GM18870 (cell line): Measurements from ENCODE around the gene ALPP.
"Not testable (repeated sequence)": the region's sequence is repeated elsewhere in the genome, so short reads cannot be mapped to it uniquely, and the experiment has no call there.

Experiments used
- ATAC-seq: cut with Tn5 transposase; IDR thresholded peaks from one replicate; pipeline ENCODE4 v1.9.1; 2021; ENCODE audit warnings: moderate library complexity; ENCODE audit not compliant: unreplicated experiment

The ALPP gene

DNA sequence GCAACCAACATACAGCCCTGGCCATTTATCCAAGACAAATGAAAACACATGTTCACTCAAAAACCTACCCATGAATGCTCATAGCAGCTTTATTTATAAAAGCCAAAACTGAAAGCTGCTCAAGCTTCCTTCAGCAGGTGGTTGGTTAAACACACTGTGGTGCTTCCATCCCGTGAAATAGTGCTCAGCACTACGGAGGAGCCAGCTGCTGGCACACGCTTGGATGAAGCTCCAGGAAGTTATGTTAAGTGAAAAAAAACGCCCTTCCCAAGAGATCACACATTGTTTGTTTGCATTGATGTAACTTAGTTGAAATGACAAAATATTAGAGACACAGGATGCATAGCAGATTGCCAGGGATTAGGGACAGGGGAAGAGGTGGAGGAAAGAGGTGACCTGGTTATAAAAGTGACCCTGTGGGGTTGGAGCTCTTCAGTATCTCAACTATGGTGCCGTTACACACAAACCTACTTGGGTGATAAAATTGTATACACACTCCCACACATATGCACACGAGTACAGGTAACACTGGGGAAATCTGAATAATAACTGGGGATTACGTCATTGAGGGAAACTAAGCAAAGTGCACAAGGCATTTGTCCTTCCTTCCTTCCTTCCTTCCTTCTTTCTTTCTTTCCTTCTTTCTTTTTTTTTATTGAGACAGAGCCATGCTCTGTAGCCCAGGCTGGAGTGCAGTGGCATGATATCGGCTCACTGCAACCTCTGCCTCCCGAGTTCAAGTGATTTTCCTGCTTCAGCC is 21.9 kb downstream of the ALPP start:
- ATAC-seq = no peak

DNA sequence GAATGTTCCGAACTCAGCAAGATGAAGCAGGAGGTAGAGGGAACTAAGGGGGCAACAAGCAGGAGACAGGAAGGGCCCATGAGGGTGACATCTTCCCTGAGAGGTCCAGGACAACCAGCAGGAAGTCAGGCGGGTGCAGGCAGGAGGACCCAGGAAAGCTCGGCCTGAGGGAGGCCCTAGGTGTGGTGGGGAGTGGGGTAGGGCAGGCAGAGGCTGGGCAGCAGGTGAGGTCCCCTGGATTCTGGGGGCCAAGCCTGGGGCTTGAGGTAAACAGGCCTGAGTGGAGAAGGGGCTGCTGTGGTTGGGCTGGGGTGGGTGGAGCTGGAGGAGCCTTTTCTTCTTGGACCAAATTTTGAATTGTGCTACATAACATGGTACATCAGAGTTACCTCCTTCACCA is 24.0 kb downstream of the ALPP start:
- no peak for ATAC-seq

DNA sequence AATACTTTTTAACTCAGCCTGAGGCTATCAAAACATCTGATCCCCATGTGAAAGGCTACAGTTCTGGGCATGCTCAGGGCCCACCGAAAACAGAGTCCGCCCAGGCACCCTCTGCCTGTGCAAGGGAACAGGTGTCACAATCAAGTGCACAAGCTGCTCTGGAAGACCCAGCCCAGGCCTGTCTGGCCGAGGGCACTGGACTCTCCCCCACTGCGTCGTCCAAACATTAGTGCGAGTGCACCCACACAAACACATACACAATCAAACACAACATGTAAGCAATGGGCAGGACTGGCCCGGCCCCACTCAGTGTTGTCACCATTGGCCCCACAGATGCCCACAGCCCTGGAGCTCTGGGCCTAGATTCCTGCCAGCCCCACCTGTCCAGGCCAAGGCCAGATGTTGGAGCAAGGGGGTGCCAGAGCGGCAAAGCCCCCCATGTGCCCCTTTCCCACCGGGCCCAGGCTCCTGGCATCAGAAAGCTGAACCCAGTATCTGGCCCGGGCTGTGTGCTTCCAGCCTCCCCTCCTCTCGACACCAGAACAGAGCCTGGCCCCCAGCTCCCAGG is 27.5 kb downstream of the ALPP start:
- no peak for ATAC-seq

DNA sequence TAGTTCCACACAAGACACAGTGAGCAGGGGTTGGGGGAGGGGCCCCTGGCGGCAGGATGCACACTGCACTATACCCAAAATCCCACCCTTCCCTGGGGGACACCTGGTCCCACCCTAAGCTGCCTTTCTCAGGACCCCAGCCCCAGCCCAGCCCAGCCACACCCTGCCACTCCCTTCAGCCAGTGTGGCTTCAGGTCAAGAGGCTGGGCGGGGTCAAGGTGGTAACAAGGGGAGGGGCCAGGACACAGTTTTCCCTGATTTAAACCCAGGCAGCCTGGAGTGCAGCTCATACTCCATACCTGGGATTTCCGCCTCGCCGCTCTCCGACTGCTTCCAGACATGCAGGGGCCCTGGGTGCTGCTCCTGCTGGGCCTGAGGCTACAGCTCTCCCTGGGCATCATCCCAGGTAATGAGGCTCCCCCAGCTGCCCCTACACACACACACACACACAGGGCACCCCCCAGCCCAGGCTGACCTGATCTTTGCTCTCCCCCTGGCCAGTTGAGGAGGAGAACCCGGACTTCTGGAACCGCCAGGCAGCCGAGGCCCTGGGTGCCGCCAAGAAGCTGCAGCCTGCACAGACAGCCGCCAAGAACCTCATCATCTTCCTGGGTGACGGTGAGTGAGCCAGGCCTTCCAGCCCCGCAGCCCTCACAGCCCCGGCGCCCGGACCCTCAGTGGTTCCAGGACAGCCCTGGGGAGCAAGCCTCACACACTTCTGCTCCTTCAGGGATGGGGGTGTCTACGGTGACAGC is 28.2 kb downstream of the ALPP start, which contains the start of gene ALPG:
ALPG (plus strand) TSS at position 289 of the 755 bp plus-strand sequence; CDS start at position 340, 51 bp downstream.
- ATAC-seq = no peak

DNA sequence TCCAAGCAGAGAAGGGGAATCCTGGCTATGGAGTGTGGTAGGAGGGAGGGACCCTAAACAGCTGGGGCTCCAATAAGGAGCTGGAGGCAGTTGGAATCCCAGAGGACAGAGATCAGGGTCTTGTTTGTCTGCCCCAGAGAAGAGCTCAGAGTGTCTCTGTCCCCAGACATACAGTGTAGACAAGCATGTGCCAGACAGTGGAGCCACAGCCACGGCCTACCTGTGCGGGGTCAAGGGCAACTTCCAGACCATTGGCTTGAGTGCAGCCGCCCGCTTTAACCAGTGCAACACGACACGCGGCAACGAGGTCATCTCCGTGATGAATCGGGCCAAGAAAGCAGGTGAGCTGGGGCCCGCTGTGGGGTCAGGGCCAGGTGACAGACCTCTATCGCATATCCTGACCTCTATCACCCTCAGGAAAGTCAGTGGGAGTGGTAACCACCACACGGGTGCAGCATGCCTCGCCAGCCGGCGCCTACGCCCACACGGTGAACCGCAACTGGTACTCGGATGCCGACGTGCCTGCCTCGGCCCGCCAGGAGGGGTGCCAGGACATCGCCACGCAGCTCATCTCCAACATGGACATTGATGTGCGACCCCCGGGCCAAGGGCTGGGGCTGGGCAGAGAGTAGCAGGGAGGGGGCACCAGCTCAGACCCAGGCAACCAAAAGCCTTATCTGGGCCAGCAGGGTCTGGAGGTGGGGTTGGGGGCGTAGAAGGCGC is 29.0 kb downstream of the ALPP start:
- not testable (repeated sequence) for ATAC-seq

DNA sequence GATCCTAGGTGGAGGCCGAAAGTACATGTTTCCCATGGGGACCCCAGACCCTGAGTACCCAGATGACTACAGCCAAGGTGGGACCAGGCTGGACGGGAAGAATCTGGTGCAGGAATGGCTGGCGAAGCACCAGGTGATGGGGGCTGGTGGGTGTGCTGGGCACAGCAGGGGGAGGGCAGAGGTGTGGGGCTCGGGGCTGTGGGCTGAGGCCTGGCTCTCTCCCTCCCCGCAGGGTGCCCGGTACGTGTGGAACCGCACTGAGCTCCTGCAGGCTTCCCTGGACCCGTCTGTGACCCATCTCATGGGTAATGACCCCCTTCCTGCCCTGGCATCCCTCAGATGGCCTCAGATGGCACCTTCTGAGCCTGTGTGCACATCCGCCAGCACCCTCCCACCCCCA is 29.7 kb downstream of the ALPP start:
- not testable (repeated sequence) for ATAC-seq

DNA sequence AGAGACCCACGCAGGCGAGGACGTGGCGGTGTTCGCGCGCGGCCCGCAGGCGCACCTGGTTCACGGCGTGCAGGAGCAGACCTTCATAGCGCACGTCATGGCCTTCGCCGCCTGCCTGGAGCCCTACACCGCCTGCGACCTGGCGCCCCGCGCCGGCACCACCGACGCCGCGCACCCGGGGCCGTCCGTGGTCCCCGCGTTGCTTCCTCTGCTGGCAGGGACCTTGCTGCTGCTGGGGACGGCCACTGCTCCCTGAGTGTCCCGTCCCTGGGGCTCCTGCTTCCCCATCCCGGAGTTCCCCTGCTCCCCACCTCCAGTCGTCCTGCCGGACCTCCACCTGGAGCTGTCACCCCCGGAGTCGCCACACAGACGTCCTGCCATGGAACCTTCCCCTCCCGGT is 31.1 kb downstream of the ALPP start:
- ATAC-seq = not testable (repeated sequence)

DNA sequence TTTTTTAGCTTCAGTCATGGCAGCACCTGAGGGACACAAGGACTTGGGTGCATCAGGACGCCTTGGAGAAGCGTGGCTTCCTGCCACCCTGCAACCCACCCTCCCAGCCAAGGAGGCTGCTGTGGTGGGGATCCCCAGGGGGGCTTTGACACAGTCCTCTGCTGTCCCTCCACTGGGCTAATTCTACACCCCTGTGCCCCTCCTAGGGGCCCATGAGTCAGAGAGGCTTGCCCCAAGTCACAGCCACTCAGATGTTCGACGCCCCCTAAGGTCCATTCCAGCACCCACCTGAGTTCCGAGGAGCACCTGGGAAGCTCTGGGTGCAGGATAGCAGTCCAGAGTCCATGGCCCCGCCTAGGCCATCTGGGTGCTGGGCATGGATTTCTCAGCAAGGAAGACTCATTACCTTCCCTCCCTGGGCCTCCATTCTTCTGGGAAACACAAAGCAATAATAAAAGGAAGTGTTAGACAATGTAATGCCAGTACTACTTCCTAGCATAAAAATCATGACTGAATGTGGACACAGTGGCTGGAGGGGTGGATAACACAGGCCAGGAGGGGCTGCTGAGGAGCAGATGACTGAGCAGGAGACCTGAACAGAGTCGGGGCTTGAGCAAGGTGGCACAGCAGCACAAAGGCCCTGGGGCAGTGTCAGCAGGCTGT is 31.8 kb downstream of the ALPP start:
- ATAC-seq = no peak

DNA sequence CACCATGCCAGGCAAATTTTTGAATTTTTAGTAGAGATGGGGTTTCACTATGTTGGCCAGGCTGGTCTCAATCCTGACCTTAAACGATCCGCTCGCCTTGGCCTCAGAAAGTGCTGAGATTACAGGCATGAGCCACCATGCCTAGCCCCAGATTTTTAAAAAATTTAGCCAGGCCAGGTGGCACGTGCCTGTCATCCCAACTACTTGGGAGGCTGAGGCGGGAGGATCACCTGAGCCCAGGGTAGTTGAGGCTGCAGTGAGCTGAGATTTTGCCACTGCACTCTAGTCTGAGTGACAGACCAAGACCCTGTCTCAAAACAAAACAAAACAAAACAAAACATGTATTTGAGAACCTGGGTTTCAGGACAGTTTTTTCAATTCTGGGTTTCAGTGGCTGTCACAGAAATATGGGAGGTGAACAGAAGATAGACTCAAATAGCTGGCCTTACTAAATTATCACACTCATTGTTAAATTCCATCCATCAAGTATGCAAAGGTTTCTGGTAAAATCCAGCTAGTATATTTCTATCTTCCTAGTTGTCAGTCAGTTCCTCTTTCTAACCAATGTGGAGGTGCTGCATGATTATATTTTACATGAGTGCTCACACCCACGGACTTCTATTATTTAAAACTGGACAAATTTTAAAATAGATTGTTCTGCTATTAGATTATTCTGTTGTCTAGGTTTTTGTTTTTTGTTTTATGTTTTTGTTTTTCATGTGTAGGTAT is 33.5 kb downstream of the ALPP start:
- ATAC-seq = no peak

DNA sequence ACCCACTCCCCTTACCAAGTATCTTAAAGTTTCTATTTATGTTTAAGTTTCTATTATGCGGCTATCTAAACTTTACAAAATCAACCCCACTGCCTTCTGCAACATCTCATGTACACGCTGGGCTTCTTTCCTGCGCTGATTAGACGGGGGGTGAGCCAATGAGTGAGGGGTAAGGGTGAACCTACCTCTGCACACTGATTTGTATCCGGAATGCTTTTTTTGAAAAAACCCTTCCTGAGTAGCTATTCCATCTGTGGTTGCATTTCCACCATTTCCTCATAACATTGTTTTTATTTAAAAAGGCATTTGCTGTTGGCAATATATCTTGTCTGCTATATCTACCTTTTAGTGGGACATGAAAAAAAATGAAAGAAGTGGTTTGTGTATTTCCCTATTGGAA is 34.4 kb downstream of the ALPP start:
- no peak for ATAC-seq

DNA sequence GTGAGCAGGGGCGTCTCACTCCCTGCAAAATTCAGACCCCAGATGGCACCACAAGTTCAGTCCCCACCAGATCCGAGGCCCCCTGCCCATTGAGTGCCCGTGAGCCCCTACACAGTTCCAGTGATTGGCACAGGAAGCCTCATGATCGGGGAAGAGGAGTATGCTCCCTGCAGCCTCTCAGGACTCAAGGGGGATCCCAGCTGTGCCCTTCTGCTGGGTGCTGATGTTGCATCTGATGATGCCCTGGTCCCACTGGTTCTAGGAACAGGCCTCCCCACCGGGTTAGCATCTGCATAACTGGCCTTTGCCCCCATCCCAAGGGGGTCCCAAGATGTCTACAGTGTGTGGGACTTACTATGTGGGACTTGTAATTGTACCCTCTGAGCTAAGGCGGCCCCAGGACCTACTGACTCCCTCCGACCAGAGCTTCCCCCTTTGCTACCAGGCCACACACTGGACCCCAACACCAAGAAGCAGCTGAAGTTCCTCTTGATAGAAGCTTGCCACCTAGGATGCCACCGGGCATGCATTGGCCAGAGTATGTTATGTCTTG is 36.7 kb downstream of the ALPP start:
- no peak for ATAC-seq

DNA sequence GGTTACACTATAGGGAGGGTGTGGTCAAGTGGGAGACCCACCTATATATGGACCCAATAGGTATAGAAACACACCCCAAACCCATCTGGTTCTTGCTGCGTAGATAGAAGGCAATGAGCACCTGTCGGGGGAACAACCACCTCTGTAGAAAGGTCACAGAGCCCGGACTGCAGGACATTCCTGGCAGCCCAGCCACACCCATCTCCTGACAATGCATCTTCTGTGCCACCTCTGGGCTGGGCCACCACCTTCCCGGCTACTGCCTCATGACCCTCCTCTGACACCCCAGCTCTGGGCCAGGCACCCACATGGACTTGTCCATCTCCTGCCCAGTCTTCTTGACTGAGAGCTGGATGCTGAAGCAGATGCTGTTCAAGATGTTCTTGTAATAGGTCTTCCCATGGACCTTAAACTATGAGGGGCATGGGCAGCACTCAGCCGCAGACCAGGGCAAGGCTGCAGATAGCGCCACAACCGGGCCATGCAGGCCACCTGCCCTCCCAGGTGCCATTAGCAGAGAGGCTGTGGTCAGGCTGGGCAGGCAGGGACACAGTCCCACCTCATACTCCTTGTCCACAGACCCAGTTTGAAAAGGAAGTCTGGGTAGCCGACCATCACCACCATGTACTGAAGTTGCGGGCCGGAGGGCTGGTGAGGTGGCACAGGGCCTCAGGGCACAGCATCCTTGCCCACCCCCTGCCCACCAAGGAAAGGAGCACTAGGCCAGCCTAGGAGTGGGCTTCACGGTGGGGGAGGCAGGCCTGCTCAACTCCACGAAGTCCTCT is 37.4 kb downstream of the ALPP start:
- ATAC-seq = no peak

DNA sequence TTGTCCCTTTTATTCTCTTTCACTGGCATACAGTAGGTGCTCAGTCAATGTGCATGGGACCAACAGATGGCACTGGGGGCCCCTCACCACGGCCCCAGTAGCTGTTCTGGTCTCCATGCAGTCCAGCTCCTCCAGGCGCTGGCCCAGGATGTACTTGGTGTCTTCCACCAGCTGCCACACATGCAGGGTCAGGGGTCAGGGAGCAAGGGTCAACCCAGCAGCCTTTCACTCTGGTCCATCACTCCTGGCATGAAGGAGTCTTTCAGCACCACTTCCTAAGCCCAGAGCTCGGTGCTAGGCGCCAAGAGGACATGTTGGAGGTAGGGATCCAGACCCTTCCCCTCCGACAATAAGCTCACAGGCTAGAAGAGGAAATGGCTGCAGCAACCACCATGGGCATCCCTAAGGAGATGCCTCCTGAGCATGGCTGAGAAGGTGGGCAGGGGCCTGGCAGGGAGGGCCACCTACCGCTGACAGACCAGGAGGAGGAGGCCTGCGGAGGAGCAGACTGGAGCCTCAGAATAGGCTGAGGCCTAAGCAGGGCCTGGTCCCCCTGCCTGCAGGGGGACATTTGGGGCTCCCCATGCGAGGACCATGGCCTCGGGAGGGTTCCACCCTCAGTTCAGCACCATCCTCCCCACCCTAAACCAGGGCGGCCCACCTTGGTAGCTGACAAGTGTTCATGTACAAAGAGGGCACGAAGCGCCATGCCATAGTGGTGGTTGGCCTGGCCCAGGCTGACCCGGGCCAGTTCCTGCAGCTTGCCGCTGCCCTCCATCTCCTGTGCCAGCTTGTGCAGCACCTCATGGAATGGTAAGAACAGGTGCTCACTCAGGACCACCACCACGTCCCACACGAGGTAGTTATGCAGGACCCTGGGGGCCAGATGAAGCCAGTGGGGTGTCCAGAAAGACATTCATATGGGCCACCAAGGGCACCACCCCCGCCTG is 38.2 kb downstream of the ALPP start:
- no peak for ATAC-seq

DNA sequence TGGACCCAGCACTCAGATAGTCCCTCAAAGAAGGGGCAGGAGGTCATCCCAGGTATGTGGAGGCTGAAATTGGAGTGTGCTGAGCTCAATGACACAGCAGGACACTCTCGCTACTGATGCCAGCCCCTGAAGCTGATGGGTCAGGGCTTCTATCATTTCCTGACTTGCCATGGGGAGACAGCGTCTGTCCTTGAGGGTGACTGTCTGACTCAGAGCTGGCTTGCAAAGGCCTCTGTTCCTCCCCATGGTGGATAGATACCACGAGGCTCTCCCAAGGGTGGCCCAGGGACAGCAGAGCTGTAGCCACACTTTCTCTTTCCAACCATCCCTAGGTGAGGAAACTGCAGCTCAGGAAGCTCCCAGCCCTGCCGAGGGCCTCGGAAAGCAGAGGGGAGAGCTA is 38.9 kb downstream of the ALPP start:
- no peak for ATAC-seq

DNA sequence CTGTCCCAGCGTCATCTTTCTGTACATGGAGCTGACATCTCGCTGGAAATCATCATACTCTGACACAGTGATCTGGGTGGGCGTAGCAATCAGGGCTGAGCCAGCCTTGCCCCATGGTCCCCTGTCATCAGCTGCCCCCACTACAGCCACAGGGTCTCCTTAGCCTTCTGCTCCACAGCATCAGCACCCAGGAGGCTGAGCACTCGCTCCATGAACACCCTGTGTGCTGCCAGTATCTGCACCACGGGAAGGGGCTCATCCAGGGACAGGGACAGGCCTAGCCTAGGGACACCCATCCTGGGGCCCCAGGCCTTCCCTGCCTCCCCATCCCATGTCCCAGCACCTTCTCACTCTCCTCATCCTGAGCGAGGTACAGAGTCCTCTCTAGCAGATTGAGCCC is 39.5 kb downstream of the ALPP start:
- ATAC-seq = no peak

DNA sequence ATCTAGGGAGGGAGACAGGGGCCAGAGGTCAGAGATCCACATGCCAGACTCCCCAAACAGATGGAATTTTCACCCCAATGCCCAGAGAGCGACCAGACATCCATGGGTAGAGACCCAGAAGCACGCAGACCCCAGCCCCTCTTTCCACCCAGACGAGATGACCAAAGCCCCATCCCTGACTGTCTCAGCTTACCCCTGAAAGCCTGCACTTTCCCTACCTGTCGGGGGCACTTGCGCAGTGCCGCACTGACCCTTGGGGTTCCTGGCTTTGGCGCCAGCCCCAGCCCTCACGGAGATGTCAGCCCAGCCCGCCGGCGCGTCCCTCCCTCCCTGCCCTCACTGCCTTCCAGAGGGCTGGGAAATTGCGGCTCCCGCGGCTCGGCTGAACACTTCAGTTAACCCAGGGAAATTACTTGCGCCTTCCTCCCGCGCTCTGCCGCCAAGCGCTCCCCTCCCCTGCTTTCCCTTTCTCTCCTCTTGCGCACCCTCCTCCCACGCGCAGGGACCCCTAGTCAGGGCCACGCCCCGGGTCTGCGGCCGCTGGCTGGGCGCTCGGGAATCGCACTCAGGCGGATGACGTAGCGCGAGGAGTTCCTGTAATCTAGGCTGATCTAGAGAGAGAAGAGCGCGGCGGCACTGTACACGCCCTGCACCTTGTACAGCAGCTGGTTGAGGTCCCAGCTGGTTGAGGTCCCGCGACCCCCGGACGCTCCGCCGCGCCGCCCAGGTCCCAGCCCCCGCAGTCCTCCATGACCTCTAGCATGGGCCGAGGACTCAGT is 40.1 kb downstream of the ALPP start:
- no peak for ATAC-seq
